Gastrocnemius medialis (tissue), 4 donors: Measurements from ENCODE around the gene PRSS38.

Experiments
- POLR2A ChIP-seq, 2 donors: fragments of 450-650 bp; IDR thresholded peaks; one replicate each; pipeline ENCODE4 v1.6.1; 2017; ENCODE audit warnings: antibody characterized with exemption in 2 of 2, mild to moderate bottlenecking in 2 of 2, moderate library complexity in 2 of 2
- TF ChIP-seq, protein P1 (sequence below), 5 experiments: fragments of 450-650 bp in 3 of 5; fragments of 200-600 bp in 2 of 5; sonication (generic) in 2 of 5; IDR thresholded peaks in 4 of 5; conservative IDR thresholded peaks in 1 of 5; 1 replicate in 4 of 5; 2 replicates in 1 of 5; pipeline ENCODE4 v1.5.1; 2016 to 2019; ENCODE audit warnings: antibody characterized with exemption in 5 of 5, mild to moderate bottlenecking in 3 of 5, moderate library complexity in 3 of 5

GRCh38 chr1:227845519-227845918 lies 30.0 kb downstream of the PRSS38 start:
- TF ChIP-seq, protein P1, sequence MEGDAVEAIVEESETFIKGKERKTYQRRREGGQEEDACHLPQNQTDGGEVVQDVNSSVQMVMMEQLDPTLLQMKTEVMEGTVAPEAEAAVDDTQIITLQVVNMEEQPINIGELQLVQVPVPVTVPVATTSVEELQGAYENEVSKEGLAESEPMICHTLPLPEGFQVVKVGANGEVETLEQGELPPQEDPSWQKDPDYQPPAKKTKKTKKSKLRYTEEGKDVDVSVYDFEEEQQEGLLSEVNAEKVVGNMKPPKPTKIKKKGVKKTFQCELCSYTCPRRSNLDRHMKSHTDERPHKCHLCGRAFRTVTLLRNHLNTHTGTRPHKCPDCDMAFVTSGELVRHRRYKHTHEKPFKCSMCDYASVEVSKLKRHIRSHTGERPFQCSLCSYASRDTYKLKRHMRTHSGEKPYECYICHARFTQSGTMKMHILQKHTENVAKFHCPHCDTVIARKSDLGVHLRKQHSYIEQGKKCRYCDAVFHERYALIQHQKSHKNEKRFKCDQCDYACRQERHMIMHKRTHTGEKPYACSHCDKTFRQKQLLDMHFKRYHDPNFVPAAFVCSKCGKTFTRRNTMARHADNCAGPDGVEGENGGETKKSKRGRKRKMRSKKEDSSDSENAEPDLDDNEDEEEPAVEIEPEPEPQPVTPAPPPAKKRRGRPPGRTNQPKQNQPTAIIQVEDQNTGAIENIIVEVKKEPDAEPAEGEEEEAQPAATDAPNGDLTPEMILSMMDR (IDR thresholded peaks at IDR 0.05 in 4 of 5, conservative IDR thresholded peaks at IDR 0.05 in 1 of 5), result no peak
- TF ChIP-seq POLR2A (IDR thresholded peaks at IDR 0.05), result no peak
